ENCODE measurements around the gene PTP4A1.
A peak's percentile ranks its signal among the peaks of the same experiment; 100 is the strongest.

The PTP4A1 gene

GRCh38 chr6:63554782-63555181 is 17.5 kb upstream of the PTP4A1 start:
- TF ChIP-seq, protein P1, sequence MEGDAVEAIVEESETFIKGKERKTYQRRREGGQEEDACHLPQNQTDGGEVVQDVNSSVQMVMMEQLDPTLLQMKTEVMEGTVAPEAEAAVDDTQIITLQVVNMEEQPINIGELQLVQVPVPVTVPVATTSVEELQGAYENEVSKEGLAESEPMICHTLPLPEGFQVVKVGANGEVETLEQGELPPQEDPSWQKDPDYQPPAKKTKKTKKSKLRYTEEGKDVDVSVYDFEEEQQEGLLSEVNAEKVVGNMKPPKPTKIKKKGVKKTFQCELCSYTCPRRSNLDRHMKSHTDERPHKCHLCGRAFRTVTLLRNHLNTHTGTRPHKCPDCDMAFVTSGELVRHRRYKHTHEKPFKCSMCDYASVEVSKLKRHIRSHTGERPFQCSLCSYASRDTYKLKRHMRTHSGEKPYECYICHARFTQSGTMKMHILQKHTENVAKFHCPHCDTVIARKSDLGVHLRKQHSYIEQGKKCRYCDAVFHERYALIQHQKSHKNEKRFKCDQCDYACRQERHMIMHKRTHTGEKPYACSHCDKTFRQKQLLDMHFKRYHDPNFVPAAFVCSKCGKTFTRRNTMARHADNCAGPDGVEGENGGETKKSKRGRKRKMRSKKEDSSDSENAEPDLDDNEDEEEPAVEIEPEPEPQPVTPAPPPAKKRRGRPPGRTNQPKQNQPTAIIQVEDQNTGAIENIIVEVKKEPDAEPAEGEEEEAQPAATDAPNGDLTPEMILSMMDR (IDR thresholded peaks at IDR 0.05; ENCODE audit: insufficient read depth, low read depth, low read length, missing control alignments) = no peak
- no peak overlapping the region for H3K4me3 ChIP-seq (ENCODE audit: low read length)
- no peak for DNase-seq (ENCODE audit: low read depth)

DNA sequence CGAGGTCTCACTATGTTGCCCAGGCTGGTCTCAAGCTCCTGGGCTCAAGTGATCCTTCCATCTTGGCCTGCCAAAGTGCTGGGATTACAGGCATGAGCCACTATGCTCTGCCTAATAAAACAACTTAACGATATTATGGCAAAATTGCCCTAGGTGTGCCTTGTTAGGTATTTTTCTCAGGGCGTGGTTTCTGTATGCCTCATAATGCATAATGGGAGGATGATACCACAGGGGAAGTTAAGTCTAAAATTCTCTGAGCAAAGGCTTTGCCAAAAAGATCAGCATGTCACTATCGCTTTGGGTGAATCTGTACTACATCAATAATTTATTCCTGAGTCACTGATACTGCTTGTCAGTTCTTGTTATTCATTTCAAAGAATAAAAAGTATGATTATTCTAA is 15.9 kb upstream of the PTP4A1 start:
- TF ChIP-seq, protein P1 (IDR thresholded peaks at IDR 0.05; ENCODE audit: insufficient read depth, low read depth, low read length, missing control alignments) = no peak
- DNase-seq (ENCODE audit: low read depth) = peak; percentile 54
- H3K4me3 ChIP-seq (ENCODE audit: low read length) = no peak overlapping the region

DNA sequence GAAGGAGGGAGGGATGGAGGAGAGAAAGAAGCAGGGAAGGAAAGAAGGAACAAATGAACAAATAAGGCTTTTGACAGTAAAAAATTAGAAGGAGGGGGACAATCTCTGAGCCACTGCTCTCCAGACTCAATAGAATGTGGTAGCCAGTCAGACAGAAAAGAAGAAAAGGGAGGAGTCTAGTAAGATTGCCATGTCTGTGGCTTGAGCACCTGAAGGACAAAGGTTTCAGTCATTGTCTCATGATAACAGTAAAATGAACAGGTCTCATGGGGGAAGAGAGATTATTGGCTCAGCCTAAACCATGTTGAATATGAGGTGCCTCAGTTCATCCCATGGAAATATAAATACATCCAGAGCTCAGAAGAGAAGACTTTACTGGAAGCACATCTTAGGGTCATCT is 14.0 kb upstream of the PTP4A1 start:
- no peak for DNase-seq (ENCODE audit: low read depth)
- H3K4me3 ChIP-seq (ENCODE audit: low read length) = no peak overlapping the region
- TF ChIP-seq, protein P1 (IDR thresholded peaks at IDR 0.05; ENCODE audit: insufficient read depth, low read depth, low read length, missing control alignments) = no peak

- H3K4me3 ChIP-seq (ENCODE audit: low read length) = no peak overlapping the region
- DNase-seq (ENCODE audit: low read depth) = peak; percentile 57
- TF ChIP-seq, protein P1 (IDR thresholded peaks at IDR 0.05; ENCODE audit: insufficient read depth, low read depth, low read length, missing control alignments) = no peak
Observed at GRCh38 chr6:63560801-63561287, 11.4 kb upstream of the PTP4A1 start.

- no peak overlapping the region for H3K4me3 ChIP-seq (ENCODE audit: low read length)
- DNase-seq (ENCODE audit: low read depth) = no peak
- TF ChIP-seq, protein P1 (IDR thresholded peaks at IDR 0.05; ENCODE audit: insufficient read depth, low read depth, low read length, missing control alignments) = no peak
Observed at GRCh38 chr6:63561288-63561687, 11.0 kb upstream of the PTP4A1 start.

- TF ChIP-seq, protein P1 (IDR thresholded peaks at IDR 0.05; ENCODE audit: insufficient read depth, low read depth, low read length, missing control alignments) = no peak
- H3K4me3 ChIP-seq (ENCODE audit: low read length) = no peak overlapping the region
- no peak for DNase-seq (ENCODE audit: low read depth)
Observed at GRCh38 chr6:63563235-63563634, 9.0 kb upstream of the PTP4A1 start.

- peak; percentile 79 for DNase-seq (ENCODE audit: low read depth)
- H3K4me3 ChIP-seq (ENCODE audit: low read length) = no peak overlapping the region
- TF ChIP-seq, protein P1 (IDR thresholded peaks at IDR 0.05; ENCODE audit: insufficient read depth, low read depth, low read length, missing control alignments) = no peak
Observed at GRCh38 chr6:63565058-63565726, 7.1 kb upstream of the PTP4A1 start.
